ENCODE measurements around the gene CORO2A.
A peak's percentile ranks its signal among the peaks of the same experiment; 100 is the strongest.
"Not testable (repeated sequence)": the region's sequence is repeated elsewhere in the genome, so short reads cannot be mapped to it uniquely, and the experiment has no call there.

The CORO2A gene

DNA sequence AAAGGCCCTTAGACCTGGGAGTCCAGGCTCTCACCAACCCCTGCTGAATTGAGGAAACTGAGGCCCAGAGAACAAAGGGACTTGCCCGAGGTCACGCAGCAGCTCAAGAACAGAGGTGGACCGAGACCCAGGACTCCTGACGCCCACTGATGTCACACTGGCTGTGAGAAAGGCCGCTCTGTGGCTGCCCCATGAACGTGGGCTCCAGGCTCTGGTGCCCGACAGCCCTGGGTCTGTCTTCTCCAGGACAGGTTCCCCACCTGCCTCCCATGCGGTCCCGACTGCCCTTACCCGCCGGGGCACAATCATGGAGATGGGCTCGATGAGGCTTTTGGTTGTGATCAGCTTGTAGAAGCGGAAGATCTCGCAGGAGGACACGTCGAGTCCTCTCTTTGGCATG is 64.1 kb downstream of the CORO2A start:
- TF ChIP-seq, protein P1, sequence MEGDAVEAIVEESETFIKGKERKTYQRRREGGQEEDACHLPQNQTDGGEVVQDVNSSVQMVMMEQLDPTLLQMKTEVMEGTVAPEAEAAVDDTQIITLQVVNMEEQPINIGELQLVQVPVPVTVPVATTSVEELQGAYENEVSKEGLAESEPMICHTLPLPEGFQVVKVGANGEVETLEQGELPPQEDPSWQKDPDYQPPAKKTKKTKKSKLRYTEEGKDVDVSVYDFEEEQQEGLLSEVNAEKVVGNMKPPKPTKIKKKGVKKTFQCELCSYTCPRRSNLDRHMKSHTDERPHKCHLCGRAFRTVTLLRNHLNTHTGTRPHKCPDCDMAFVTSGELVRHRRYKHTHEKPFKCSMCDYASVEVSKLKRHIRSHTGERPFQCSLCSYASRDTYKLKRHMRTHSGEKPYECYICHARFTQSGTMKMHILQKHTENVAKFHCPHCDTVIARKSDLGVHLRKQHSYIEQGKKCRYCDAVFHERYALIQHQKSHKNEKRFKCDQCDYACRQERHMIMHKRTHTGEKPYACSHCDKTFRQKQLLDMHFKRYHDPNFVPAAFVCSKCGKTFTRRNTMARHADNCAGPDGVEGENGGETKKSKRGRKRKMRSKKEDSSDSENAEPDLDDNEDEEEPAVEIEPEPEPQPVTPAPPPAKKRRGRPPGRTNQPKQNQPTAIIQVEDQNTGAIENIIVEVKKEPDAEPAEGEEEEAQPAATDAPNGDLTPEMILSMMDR (IDR thresholded peaks at IDR 0.05; ENCODE audit: borderline replicate concordance, insufficient read depth, low read depth, low read length) = no peak
- H3K4me3 ChIP-seq (ENCODE audit: low read depth, low read length) = no peak overlapping the region

DNA sequence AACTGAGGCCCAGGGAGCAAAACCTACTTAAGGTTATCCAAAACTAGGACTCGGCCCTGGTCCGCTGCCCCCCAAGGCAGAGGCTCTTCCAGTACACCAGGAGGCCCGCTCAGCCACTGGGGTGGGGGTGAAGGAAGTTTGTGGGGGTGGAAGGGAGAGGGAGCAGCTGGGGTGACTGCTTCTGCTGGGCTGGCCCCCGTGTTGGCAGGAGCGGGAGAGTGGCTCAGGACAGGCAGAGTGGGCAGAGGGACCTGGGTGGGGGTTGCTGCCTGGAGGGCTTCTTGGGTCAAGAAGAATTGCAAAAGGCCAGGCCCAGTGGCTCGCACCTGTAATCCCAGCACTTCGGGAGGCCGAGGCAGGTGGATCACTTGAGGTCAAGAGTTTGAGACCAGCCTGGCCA is 65.2 kb downstream of the CORO2A start:
- no peak overlapping the region for H3K4me3 ChIP-seq (ENCODE audit: low read depth, low read length)
- TF ChIP-seq, protein P1 (IDR thresholded peaks at IDR 0.05; ENCODE audit: borderline replicate concordance, insufficient read depth, low read depth, low read length) = no peak

DNA sequence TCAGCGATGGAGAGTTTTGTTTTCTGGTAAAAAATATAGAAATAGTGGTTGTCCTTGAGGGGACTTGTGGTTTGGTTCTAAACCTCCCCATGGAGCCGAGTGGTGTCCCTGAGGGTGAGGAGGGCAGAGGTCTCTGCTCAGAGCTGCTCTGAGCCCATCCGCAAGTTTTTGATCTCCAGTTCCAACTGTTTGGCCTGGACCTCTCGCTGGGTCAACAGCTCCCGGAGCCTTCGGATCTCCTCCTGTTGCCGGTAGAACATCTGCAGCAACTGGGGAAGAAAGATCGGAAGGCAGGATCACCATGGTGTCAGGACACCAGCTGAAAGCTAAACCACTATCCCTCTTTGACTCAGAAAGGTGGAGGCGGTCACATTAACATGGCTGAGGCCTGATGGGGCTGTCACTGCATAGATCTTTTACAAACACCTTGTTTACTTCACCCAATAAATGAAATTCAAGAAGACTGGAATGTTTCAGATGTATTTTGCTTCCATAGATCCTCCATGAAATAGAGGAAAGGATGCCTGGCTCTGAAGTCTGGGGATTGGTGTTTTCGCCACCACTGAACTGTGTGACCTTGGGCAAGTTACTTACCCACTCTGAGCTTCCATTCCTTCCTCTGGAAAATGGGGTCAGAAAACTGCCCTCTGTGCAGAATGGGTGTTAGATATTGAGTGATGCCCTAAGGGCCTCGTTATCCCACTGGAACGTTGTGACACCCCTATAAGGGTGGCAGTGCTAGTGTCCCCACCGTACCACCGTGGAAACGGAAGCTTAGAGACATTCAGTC is 67.6 kb downstream of the CORO2A start:
- H3K4me3 ChIP-seq (ENCODE audit: low read depth, low read length) = no peak overlapping the region
- TF ChIP-seq, protein P1 (IDR thresholded peaks at IDR 0.05; ENCODE audit: borderline replicate concordance, insufficient read depth, low read depth, low read length) = no peak

DNA sequence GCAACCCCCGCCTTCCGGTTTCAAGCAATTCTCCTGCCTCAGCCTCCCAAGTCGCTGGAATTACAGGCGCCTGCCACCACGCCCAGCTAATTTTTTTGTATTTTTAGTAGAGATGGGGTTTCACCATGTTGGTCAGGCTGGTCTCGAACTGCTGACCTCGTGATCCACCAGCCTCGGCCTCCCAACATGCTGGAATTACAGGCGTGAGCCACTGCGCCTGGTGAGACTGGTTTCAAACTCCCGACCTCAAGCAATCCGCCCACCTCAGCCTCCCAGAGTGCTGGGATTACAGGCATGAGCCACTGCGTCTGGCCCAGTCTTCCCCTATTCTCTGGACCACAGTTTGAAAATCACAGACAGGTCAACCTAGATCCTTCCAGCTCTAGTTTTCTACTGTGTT is 68.3 kb downstream of the CORO2A start:
- not testable (repeated sequence) for H3K4me3 ChIP-seq (ENCODE audit: low read depth, low read length)

DNA sequence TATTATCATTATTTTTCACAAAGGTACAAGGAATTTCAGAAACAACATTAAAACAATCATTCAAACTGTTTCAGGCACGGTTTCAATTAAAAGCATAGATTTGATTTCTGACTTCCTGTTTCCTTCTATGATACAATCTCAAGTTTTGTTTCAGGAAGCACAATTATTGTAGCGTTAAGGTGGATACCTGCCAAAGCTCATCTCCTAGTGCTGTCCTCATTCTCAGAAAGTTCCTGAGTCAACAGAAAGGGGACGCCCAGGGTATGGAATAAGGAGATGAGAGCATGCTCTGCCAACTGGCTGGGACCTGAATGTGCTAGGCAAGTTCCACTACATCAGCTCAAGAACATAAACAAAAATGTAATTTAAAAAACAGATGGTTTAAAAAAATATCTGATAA is 71.4 kb downstream of the CORO2A start:
- H3K4me3 ChIP-seq (ENCODE audit: low read depth, low read length) = no peak overlapping the region
- TF ChIP-seq, protein P1 (IDR thresholded peaks at IDR 0.05; ENCODE audit: borderline replicate concordance, insufficient read depth, low read depth, low read length) = no peak

DNA sequence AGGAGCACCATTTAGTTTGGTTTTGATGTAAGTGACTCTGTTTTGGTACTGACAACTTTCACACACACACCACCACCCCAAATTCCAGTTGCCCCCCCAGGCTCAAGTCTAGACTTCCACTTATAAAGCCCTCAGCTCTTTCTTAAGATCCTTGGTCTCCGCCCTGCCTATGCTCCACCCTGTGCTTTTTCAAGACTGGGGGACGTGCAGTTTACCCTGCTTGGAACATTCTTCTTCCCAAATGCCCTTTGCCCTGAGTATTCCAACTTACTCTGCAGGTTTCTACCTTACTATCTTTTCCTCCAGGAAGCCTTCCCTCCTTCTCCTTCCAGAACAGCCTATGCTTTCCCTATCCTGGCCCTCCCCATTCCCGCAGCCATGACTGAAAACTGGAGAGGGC is 72.0 kb downstream of the CORO2A start:
- TF ChIP-seq, protein P1 (IDR thresholded peaks at IDR 0.05; ENCODE audit: borderline replicate concordance, insufficient read depth, low read depth, low read length) = no peak

DNA sequence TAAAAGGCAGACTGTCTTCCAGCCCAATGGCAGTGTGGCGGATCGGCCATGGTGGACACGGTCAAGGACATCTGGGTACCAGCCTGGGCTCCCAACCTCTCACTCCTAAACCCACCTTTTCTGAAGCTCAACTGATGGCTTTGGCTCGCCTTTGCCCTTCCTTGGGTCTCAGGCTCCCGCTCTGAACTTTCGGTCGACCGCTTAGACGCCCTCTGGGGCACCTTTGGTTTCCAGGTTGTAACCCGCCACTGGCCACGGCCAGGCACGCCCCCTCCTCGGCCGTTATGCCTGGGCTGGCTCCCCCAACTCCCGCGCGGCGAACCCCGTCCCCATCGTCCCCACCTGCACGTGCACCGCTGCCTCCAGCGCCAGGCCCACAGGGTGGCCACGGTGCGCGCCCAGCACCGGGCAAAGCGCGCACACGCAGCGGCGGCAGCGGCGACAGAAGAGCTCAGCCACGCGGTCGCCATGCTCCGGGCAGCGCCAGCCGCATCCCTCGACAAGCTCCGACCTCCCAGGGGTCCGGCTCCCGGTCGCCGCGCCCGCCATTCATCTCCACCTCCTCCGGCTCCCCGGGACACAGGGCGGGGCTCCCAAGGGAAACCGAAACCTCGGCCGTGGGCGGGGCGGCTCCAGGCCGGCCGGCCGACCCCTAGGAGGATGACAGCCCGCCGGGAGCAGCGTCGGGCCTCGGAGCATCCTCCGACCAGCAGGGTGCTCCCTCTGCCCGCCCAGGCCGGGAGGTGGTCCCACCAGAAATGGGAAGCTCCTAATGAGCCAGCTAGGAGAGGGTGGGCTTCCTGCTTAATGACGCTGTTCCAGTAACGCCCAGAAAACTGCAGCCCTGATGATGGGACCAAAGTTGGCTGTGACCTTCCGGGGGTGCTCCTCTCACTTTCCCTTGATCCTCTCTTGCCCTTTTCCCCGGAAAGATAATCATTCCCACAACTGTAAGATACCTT is 73.5 kb downstream of the CORO2A start, which contains the start of gene TRIM14:
Gene TRIM14, minus strand, starts transcription at position 583 of the 962 bp plus-strand sequence. Its CDS starts 34 bp downstream, at position 549.
- TF ChIP-seq, protein P1 (IDR thresholded peaks at IDR 0.05; ENCODE audit: borderline replicate concordance, insufficient read depth, low read depth, low read length) = no peak
- H3K4me3 ChIP-seq (ENCODE audit: low read depth, low read length) = peak within 1 kb of the TSS; percentile 87

More for the DNA sequence above, 72.0 kb downstream of the CORO2A start:
- H3K4me3 ChIP-seq (ENCODE audit: low read depth, low read length) = no peak overlapping the region

Data from GM12875 (cell line).